ENCODE data around the gene EGFR.

EGFR gene

GRCh38 chr7:55142919-55143600 is 124.2 kb downstream of the EGFR start:
- no peak for DNase-seq (ENCODE audit: low read depth in 2 of 2, low spot score in 1 of 2)

GRCh38 chr7:55144333-55145317 is 125.8 kb downstream of the EGFR start:
- no peak for DNase-seq (ENCODE audit: low read depth in 2 of 2, low spot score in 1 of 2)

DNA sequence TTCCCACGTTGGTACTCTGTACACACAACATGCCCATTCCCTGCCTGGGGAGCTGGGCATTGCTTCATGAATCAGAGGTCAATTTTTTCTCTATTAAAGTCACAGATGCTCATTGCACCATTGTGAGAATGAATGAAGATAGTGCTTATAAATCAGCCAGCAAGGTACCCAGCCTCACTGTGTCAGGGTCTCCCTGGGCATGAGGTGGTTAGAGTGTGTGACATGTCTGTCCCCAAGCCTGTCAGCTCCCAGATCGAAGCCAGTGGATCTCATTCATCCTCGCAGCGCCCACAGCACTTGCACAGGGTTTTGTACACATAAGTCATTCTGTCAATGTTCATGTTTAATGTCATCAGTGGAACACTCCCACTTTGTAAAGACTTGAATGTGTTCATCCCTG is 126.8 kb downstream of the EGFR start:
- DNase-seq (ENCODE audit: low read depth in 2 of 2, low spot score in 1 of 2), result no peak

DNA sequence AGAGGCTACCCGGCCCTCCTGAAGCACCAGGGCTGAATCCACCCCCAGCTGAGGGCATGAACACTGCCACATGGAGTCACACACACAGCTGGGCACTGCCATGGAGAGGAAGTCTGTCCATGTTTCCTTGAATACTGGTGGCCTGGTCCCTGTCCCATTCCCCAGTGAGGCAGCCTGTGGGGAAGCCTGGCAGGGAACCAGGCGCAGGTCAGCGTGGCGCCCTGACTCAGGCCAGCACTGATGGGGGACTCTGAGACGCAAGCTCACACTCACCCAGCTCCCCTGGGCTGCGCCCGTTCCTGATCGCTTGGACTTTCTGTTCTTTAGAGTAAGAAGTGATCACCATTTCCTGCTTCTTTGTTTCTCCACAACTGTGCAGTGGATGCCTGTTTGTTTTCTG is 128.3 kb downstream of the EGFR start:
- no peak for DNase-seq (ENCODE audit: low read depth in 2 of 2, low spot score in 1 of 2)

- DNase-seq (ENCODE audit: low read depth in 2 of 2, low spot score in 1 of 2), result no peak
These were observed 128.9 kb downstream of the EGFR start for GRCh38 chr7:55147736-55148135.

DNA sequence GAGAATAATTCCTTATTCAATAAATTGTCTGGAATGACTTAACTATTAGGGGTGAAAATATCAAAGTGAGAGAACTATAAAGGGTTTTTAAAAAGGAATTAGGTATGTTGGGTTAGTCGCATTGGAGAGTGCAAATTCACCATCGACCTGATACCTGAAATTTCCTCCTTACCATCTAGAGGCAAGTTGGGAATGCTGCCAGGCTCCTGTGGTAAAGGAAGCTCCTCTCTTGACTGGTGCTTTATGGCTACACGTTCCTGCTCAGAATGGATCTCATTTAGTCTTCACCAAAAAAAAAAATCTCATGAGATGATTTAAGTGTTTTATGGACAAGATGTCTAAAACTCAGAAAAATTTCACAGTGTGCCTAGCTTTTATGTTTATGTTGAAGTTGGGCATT is 129.8 kb downstream of the EGFR start:
- DNase-seq (ENCODE audit: low read depth in 2 of 2, low spot score in 1 of 2), result no peak

DNA sequence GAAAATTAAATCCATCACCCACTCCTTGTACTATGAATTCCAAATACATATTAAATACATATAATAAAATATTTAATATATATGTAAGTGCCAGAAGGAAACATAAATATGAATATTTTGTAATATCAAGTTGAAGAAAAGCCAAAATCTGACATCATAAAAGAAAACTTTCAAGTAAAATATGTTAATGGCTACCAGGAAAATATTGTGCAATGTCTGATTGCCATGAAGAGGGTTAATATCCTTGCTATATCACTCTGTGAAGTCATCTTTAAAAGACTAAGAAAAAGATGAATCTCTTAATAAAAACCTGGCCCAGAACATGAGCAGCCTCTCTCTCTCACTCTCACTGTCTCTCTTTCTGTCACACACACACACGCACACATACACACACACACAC is 130.2 kb downstream of the EGFR start:
- DNase-seq (ENCODE audit: low read depth in 2 of 2, low spot score in 1 of 2), result no peak

DNA sequence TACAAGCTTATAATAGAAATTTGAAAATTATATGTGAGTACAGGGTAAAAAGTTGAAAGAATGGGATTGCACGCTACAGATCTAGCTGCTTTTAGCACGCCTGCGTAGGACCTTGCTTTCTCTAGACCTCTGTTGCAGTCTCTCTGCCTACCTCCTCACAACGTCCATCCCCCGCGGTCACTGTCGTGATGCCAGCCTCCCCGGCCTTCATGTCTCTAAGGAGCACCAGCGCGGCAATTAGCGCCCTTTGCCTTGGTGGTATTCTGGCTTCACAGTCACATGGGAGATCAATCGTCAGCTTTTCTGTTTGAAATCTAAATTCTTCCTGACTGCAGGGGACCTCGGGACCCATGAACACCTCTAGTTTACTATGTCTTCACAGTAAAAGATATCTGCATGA is 131.3 kb downstream of the EGFR start:
- DNase-seq (ENCODE audit: low read depth in 2 of 2, low spot score in 1 of 2), result no peak

- no peak for DNase-seq (ENCODE audit: low read depth in 2 of 2, low spot score in 1 of 2)
These were observed 132.1 kb downstream of the EGFR start for GRCh38 chr7:55150709-55151451.

DNA sequence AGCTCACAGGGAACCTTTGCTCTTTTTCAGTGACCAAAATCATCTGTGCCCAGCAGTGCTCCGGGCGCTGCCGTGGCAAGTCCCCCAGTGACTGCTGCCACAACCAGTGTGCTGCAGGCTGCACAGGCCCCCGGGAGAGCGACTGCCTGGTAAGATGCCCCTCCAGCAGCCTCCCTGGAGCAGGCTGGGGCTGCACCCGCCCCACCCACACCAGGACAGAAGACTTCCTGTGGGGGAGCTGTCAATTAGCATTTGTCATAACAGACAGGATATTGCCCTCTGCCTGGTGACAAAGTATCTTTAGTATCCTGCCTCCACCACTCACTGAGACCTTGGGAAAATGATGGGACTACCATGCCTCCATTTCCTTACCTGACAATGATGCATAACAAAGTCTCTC is 133.7 kb downstream of the EGFR start:
- DNase-seq (ENCODE audit: low read depth in 2 of 2, low spot score in 1 of 2), result no peak

DNA sequence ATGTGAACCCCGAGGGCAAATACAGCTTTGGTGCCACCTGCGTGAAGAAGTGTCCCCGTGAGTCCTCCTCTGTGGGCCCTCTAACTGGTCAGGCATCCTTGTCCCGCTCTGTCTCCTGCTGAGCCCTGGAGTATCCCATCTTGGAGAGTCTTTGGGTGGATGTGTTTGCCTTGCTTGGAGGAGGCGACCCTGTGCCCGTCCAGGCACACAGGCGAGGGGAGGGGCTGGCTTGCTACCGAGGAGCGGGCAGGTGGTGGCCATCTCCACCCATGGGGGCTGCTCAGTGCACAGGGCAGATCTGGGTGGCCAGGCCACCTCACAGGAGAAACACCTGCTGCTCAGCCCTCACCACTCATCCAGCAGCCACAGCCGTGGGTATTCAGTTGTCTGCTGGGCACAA is 135.3 kb downstream of the EGFR start:
- no peak for DNase-seq (ENCODE audit: low read depth in 2 of 2, low spot score in 1 of 2)

- DNase-seq (ENCODE audit: low read depth in 2 of 2, low spot score in 1 of 2), result no peak
These were observed 136.7 kb downstream of the EGFR start for GRCh38 chr7:55155351-55156117.

DNA sequence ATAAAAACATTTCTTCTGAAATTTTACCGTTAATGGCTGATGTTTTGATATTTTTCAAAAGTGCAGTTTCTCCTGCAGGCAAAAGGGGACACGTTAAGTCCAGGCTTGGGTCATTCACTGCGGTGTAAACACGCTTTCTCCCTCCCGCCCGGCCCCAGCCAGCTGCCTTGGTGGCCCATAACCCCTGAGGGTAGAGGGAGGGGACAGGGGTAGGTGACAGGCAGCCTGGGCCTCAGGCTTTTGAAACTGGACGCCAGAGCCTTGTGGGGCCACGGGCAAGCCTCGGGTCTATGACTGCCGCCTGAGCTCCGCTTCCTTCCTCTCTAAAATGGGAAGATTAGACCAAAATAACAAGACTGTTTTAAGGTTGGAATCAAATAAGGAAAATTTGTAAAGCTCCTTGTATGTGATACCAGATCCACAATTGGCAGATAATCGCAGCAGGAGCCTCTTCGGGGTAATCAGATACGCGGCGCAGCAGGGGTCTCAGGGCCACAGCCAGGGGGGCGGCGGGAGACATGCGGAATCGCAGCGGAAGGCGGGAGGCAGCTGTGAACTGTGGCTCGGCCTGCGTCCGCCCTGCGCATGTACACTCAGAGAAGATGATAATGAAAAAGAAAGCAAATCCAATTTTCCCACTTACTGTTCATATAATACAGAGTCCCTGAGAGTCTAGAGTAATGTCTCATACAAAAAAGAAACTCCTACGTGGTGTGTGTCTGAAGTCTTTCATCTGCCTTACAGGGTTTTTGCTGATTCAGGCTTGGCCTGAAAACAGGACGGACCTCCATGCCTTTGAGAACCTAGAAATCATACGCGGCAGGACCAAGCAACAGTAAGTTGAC is 138.3 kb downstream of the EGFR start:
- DNase-seq (ENCODE audit: low read depth in 2 of 2, low spot score in 1 of 2), result no peak

DNA sequence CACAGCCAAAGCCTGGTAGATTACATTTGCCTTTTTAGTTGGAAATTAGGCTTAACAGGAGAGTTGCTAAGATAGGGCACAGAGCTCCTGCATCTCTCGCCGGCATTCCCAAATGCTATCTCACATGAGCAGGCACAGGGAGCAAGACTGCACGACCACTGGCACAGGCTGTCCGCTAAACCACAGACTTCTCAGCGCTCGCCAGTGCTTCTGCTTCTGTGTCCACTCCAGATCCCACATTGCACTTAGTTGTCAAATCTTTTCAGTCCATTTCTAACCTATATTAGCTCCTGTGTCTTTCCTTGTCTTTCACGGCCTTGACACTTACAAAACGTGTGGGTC is 138.9 kb downstream of the EGFR start:
- no peak for DNase-seq (ENCODE audit: low read depth in 2 of 2, low spot score in 1 of 2)

DNA sequence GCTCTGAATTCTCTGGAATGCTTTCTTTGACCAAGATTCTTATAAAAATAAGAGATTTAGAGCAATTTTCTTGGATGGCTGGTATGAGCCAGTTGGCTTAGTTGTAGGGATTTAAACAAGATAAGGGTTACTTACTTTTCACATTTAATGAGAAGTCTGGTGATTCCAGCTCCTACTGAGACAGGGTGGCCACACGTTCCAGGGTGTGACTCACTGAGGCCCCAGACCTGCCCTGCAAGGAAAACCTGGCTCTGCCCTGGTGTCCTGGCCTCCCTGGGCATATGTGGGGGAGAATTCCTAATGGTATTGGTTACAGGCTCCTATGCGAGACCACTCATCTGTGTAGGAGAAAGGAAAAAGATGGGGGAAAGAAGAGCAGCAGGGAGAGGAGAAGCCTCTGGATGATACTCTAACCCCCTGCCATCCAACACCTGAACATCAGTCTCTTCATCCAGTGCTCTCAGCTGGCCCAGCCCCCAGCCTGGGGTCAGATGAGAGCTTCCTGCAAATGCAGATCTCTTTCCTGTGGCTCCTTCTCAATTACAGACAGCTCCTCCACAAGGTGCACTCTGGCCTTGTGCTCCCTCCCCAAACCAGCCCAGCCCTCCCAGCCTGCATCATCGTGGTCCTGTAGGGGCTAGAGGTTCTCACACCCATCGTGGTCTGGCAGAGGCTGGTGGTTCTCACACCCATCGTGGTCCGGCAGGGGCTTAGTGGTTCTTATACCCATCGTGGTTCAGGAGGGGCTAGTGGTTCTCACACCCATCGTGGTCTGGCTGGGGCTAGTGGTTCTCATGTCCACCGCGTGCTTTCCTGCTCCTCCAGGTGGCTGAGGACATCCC is 139.9 kb downstream of the EGFR start:
- no peak for DNase-seq (ENCODE audit: low read depth in 2 of 2, low spot score in 1 of 2)

GRCh38 chr7:55160539-55160938 is 141.7 kb downstream of the EGFR start:
- DNase-seq (ENCODE audit: low read depth in 2 of 2, low spot score in 1 of 2), result no peak

DNA sequence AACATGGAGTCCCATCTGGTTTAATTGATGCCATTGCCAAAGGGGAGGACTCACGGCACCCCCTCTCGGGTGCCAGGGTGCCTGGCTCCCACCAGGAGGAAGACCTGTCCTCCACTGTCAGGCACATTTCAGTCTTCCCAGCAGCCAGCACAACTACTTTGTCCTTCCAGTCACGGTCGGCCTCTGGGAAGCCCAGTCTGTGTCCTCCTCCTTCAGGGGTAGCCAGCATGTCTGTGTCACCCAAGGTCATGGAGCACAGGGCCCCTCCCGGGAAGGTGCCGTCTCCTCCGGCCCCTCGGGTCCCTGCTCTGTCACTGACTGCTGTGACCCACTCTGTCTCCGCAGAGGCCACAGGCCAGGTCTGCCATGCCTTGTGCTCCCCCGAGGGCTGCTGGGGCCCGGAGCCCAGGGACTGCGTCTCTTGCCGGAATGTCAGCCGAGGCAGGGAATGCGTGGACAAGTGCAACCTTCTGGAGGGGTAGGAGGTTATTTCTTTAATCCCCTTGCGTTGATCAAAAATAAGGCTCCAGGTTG is 142.4 kb downstream of the EGFR start:
- DNase-seq (ENCODE audit: low read depth in 2 of 2, low spot score in 1 of 2), result no peak

DNA sequence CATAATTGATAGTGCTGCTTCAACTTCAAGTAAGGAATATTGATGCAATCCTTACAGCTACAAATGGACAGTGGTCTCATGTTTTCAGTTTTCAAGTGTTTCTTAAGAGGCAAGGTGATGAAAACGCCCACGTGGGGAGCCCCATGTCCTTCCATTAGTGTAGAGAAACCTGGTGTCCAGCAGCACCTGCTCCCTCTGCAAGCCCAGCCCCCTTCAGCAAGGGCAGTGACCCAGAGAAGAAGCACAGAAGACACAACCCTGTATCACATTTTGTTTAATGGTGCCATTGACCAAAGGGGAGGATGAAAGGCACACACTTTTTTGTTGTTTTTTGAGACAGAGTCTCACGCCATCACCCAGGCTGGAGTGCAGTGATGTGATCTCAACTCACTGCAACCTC is 143.7 kb downstream of the EGFR start:
- no peak for DNase-seq (ENCODE audit: low read depth in 2 of 2, low spot score in 1 of 2)

- no peak for DNase-seq (ENCODE audit: low read depth in 2 of 2, low spot score in 1 of 2)
These were observed 144.9 kb downstream of the EGFR start for GRCh38 chr7:55163733-55164132.

All from stimulated activated CD8-positive, alpha-beta memory T cell treated with anti-CD3 and anti-CD28 coated beads, Interleukin-4, amount 100 ng/mL, for 1 hour (primary cell).